Stimulated activated CD8-positive, alpha-beta memory T cell treated with anti-CD3 and anti-CD28 coated beads, Interleukin-7, amount 100 ng/mL, for 4 hours (primary cell): ENCODE measurements around the gene FBXW12.
"Not testable (repeated sequence)": the region's sequence is repeated elsewhere in the genome, so short reads cannot be mapped to it uniquely, and the experiment has no call there.

Source experiments
- DNase-seq, 2 donors: peaks; one replicate each; pipeline ENCODE4 v3.0.0-alpha.2; 2020; ENCODE audit warnings: low read depth in 2 of 2

FBXW12 gene

GRCh38 chr3:48371651-48372376, at the start of gene FBXW12:
Gene FBXW12 (plus strand): TSS chr3:48372219. CDS start chr3:48372768, 549 bp downstream.
- no peak for DNase-seq

DNA sequence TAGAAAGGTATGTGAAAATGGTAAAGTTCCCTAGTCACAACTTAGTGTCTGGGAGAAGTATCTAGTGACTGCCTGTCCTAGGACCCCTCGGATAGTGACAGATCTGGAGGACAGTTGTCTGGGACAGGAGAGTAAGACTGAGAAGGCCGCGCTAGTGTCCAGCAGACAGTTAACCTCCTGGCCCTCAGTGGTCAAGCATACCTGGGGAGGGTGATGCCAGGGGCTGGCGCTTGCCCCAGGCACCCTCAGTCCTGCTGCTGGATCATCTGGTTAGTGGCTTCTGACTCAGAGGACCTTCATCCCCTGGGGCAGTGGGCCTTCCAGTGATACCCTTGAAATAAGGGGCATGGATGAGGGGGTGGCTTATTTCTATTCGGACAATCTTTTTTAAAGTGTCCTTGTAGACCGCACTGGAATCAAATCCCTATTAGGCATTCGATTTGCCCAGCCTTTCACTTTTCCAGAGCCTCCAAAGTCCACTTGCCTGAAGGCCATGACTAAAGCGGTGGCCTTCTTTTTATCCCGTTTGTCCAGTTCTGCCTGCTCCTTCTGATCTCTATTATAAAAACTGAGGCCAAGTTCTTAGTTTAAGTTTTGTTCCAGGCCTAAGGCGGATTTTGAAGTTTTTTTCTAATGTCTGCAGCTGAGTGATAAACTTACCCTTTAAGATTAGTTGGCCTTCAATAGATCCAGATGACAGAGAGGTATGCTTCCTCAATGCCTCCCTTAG, 40.1 kb upstream of the FBXW12 start:
- DNase-seq = not testable (repeated sequence)

GRCh38 chr3:48333346-48334245, 38.4 kb upstream of the FBXW12 start, which contains the start of gene SPINK8:
Gene SPINK8 (minus strand): TSS chr3:48333661. CDS start chr3:48328341, 5,320 bp downstream.
- not testable (repeated sequence) for DNase-seq

- DNase-seq = no peak
Measured at GRCh38 chr3:48334605-48335004, 37.4 kb upstream of the FBXW12 start.

GRCh38 chr3:48335286-48335685, 36.7 kb upstream of the FBXW12 start:
- not testable (repeated sequence) for DNase-seq

- not testable (repeated sequence) for DNase-seq
Measured at GRCh38 chr3:48337536-48337935, 34.5 kb upstream of the FBXW12 start.

- DNase-seq = no peak
Measured at GRCh38 chr3:48338635-48339034, 33.4 kb upstream of the FBXW12 start.

DNA sequence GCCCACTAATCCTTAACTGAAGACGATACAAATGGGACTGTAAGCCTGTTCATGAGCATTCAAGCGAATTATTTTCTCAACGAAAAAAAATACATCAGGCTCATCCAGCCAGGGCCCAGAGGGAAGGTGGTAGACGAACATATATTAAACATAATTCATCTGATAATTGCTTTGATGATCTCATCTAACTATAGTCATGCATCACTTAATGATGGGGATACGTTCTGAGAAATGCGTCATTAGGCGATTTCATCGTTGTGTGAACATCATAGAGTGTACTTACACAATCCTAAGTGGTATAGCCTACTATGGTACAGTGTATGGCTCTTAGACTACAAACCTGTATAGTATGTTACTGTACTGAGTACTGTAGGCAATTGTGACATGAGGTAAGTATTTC, 28.6 kb upstream of the FBXW12 start:
- no peak for DNase-seq

DNA sequence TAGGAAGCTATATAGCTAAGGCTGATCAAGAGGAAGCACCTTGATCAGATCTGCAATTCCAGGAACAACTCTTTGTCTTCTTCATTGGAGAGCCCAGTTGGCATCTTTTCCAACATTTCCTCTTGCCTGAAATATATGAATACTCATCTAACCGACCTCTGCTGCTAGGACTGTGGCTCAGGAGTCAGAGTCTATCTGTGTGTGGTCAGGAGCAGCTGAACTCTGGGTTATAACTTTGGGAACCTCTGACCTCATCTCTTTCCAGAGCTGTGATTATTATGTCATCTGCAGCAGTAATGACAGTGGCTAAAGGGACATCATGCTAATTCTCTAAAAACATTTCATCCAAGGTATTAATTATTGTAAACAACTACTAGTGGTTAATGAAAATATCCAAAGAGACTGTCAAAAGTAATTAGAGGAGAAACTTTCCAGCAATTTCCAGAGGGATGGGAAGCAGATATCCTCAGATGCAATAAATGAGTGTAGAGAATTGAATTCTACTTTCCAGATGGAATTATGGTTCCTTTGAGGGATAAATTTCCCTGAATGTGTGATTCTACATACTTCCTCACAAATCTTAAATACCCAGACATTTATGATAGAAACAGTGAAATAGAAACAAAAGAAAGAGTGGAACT, 27.0 kb upstream of the FBXW12 start:
- DNase-seq = no peak

GRCh38 chr3:48345946-48346572, 26.0 kb upstream of the FBXW12 start:
- no peak for DNase-seq

DNA sequence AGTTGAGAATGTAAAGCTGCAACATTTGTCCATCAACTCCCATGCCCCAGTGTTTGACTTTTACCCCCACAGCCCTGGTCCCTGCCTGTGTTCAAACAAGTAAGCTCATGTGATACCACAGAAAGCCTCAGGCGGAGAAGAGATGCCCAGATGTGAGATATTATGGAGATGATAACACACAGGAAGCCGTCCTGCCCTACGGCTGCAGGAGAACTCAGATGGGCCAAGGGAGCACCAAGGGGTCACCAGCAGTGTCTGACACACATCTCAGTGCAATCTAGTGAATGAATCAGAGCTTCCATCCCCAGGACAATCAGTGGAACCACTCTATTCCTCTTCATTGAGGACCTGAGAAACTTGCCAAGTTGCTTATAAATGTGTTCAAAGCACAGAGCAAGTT, 24.5 kb upstream of the FBXW12 start:
- DNase-seq = no peak

- DNase-seq = no peak
Measured at GRCh38 chr3:48352546-48352945, 19.5 kb upstream of the FBXW12 start.

DNA sequence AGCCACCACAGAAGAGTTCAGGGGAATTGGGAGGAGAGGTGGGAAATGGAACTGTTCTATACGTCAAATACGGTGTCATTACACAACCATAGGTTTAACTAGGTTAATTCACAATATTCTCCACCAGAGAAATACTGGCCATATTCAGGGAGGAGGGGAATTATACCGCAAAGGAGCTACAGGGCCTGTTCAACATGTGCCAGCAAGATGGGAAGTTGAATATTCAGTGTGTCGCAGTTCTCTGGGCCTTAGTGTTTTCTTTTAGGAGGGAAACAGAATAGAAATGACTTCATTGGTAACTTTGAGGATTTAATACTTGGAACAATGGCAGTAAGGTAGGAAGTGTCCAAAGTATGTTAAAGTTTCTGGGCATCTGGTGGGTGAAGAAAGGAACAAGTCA, 18.0 kb upstream of the FBXW12 start:
- DNase-seq = no peak

DNA sequence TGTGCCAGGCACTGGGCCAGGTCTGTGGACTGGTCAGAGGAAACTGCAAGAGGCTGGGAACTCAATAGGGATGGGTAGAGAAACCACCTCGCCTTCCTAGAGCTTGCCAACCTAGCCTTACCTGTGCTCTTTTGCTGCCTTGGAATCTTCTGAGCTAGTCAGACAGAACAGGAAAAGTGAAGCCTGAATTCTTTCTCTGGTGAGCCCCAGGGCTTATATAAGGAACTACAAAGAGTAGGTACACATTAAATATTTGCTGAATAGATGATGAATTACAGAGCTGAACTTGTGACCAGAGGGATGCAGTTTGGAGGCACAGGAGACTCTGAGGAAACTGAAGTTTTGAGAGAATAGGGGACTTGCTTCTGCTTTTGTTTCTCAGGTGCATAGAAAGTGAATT, 15.6 kb upstream of the FBXW12 start:
- DNase-seq = no peak

- DNase-seq = no peak
Measured at GRCh38 chr3:48361928-48362327, 10.1 kb upstream of the FBXW12 start.

GRCh38 chr3:48364840-48365239, 7.2 kb upstream of the FBXW12 start:
- no peak for DNase-seq

DNA sequence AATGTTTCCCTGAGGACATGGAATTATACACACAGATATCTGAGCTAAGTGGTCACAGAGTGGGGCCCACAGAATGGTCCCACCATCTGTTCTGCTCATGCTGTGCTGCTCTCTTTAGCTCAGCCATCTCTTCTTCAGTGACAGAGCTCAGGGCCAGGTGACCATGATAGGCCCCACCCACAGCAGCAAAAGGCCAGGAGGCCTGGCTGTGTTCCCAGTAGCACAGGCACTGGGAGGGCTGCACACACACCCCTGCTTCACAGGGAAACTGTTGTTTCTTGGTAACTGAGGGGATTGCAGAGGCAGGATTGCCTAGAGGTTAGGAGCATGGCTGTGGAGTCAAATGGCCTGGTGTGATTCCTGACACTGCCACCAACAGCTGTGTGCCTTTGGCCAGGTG, 4.8 kb upstream of the FBXW12 start:
- DNase-seq = no peak

GRCh38 chr3:48369693-48370332, 2.2 kb upstream of the FBXW12 start:
- no peak for DNase-seq

- no peak for DNase-seq
Measured at GRCh38 chr3:48370333-48370713, 1.7 kb upstream of the FBXW12 start.

DNA sequence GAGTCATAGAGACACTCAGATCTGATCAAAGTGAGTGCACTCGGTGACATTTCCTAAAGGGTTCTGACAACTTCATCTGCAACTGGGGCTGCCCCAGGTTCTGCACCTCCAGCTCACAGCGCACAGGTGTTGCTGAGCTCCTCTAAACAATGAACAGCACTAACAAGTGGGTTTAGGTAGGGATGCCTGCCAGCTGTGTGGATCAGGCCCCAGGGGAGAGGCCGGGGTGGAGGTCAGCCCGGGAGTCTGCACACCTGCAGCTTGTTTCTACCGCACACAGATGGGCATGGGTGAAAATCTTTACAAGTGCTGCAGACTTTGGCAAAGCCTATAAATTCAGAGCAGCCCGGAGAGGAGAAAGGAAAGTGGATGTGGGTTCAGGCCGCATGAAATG, 355 bp downstream of the FBXW12 start:
- no peak for DNase-seq
